ENCODE measurements around the gene ZNF385D.

ZNF385D gene

GRCh38 chr3:21372316-21372715 lies 378.7 kb downstream of the ZNF385D start:
- ATAC-seq, result no peak
- TF ChIP-seq ISL1 (CRISPR knock-in tag; IDR thresholded peaks at IDR 0.05) (no peak), ZNF8 (CRISPR knock-in tag; IDR thresholded peaks at IDR 0.05) (no peak), PATZ1 (CRISPR knock-in tag; IDR thresholded peaks at IDR 0.05; ENCODE audit: borderline replicate concordance) (no peak)

Data from SK-N-SH treated with all-trans-retinoic acid at 6 μM for 48 hours (cell line).